ENCODE results near the gene FYCO1.

Gene FYCO1

GRCh38 chr3:45974686-45975085 is 20.9 kb downstream of the FYCO1 start:
- no peak for DNase-seq (ENCODE audit: low read depth in 1 of 2, low spot score in 1 of 2)

GRCh38 chr3:45972534-45973402 is 22.9 kb downstream of the FYCO1 start:
- Histone ChIP-seq H3K27me3 (ENCODE audit: insufficient read depth, poor library complexity, severe bottlenecking) (no peaks in the 10 kb centered on the region), H3K27ac (replicated peaks) (peak overlapping the region; percentile 53), H3K4me3 (replicated peaks; ENCODE audit: insufficient read depth, low read length) (no peak overlapping the region)
- peak; percentile 96 for TF ChIP-seq SPI1 (IDR thresholded peaks at IDR 0.05; ENCODE audit: borderline replicate concordance, low read depth)
- TF ChIP-seq POLR2AphosphoS5 (IDR thresholded peaks at IDR 0.05; ENCODE audit: low read depth): 0 out of 2 replicates have a peak, but pooled peaks have one; percentile 36
- TF ChIP-seq REST (IDR thresholded peaks at IDR 0.05; ENCODE audit: insufficient replicate concordance, low read depth): peak; percentile 15
- no peak for TF ChIP-seq GABPA (IDR thresholded peaks at IDR 0.05; ENCODE audit: low read depth)
- TF ChIP-seq CTCF (IDR thresholded peaks at IDR 0.05; ENCODE audit: insufficient read depth, low read length): no peak
- peak; percentile 89 to 95 for DNase-seq (ENCODE audit: low read depth in 1 of 2, low spot score in 1 of 2)

More at GRCh38 chr3:45974686-45975085, 20.9 kb downstream of the FYCO1 start:
- Histone ChIP-seq H3K27ac (replicated peaks) (no peak overlapping the region), H3K27me3 (ENCODE audit: insufficient read depth, poor library complexity, severe bottlenecking) (no peaks in the 10 kb centered on the region), H3K4me3 (replicated peaks; ENCODE audit: insufficient read depth, low read length) (no peak overlapping the region)
- no peak for TF ChIP-seq GABPA (IDR thresholded peaks at IDR 0.05; ENCODE audit: low read depth)
- TF ChIP-seq CTCF (IDR thresholded peaks at IDR 0.05; ENCODE audit: insufficient read depth, low read length): no peak
- no peak for TF ChIP-seq SPI1 (IDR thresholded peaks at IDR 0.05; ENCODE audit: borderline replicate concordance, low read depth)

- no peak for DNase-seq (ENCODE audit: low read depth in 1 of 2, low spot score in 1 of 2)
- H3K27ac ChIP-seq (replicated peaks): no peak overlapping the region
- no peak overlapping the region for H3K4me3 ChIP-seq (replicated peaks; ENCODE audit: insufficient read depth, low read length)
- TF ChIP-seq SPI1 (IDR thresholded peaks at IDR 0.05; ENCODE audit: borderline replicate concordance, low read depth): no peak
- H3K27me3 ChIP-seq (ENCODE audit: insufficient read depth, poor library complexity, severe bottlenecking): no peaks in the 10 kb centered on the region
Measured at GRCh38 chr3:45969953-45970352, 25.7 kb downstream of the FYCO1 start.

- TF ChIP-seq SPI1 (IDR thresholded peaks at IDR 0.05; ENCODE audit: borderline replicate concordance, low read depth) (no peak), POLR2AphosphoS5 (IDR thresholded peaks at IDR 0.05; ENCODE audit: low read depth) (no peak), GABPA (IDR thresholded peaks at IDR 0.05; ENCODE audit: low read depth) (no peak), REST (IDR thresholded peaks at IDR 0.05; ENCODE audit: insufficient replicate concordance, low read depth) (no peak), CTCF (IDR thresholded peaks at IDR 0.05; ENCODE audit: insufficient read depth, low read length) (no peak)
- H3K27ac ChIP-seq (replicated peaks): no peak overlapping the region
- H3K27me3 ChIP-seq (ENCODE audit: insufficient read depth, poor library complexity, severe bottlenecking): no peaks in the 10 kb centered on the region
- DNase-seq (ENCODE audit: low read depth in 1 of 2, low spot score in 1 of 2): no peak
- H3K4me3 ChIP-seq (replicated peaks; ENCODE audit: insufficient read depth, low read length): no peak overlapping the region
Measured at GRCh38 chr3:45969116-45969515, 26.5 kb downstream of the FYCO1 start.

Measured in HL-60 (cell line).